Suprapubic skin (tissue), 4 donors: ENCODE measurements around the gene FAM136A. TPM values are rescaled to one million over a fixed set of nuclear protein-coding genes. Genes with fewer than 3 reads are reported as not detected.
A peak's percentile ranks its signal among the peaks of the same experiment; 100 is the strongest.
"Not testable (repeated sequence)": the region's sequence is repeated elsewhere in the genome, so short reads cannot be mapped to it uniquely, and the experiment has no call there.

Experiments
- DNase-seq, 2 donors: peaks; one replicate each; pipeline ENCODE4 v3.0.0-alpha.2; 2019; ENCODE audit warnings: low spot score in 2 of 2
- H3K27ac ChIP-seq: fragments of 200-600 bp; sonication (generic); one replicate; pipeline ENCODE4 v1.5.1; 2019
- H3K27me3 ChIP-seq: fragments of 200-600 bp; sonication (generic); one replicate; pipeline ENCODE4 v1.5.1; 2019
- H3K36me3 ChIP-seq: fragments of 200-600 bp; sonication (generic); one replicate; pipeline ENCODE4 v1.5.1; 2019
- H3K4me1 ChIP-seq: fragments of 200-600 bp; sonication (generic); one replicate; pipeline ENCODE4 v1.5.1; 2019
- H3K4me3 ChIP-seq: fragments of 200-600 bp; sonication (generic); one replicate; pipeline ENCODE4 v1.5.1; 2019; ENCODE audit warnings: mild to moderate bottlenecking
- H3K9me3 ChIP-seq: fragments of 200-600 bp; sonication (generic); one replicate; pipeline ENCODE4 v1.5.1; 2019
- EP300 ChIP-seq: sonication (generic); formaldehyde crosslinking; IDR thresholded peaks from one replicate; pipeline ENCODE4 v1.6.1; 2017; ENCODE audit warnings: antibody characterized with exemption
- POLR2A ChIP-seq, 2 donors: fragments of 450-650 bp; IDR thresholded peaks; one replicate each; pipeline ENCODE4 v1.6.1; 2017; ENCODE audit warnings: antibody characterized with exemption in 2 of 2, mild to moderate bottlenecking in 2 of 2, moderate library complexity in 2 of 2
- POLR2AphosphoS5 ChIP-seq, 3 donors: sonication (generic); formaldehyde crosslinking; IDR thresholded peaks; one replicate each; pipeline ENCODE4 v1.6.1; 2017; ENCODE audit warnings: antibody characterized with exemption in 3 of 3
- WGBS: methylation state at CpG from one replicate; pipeline ENCODE4 v1.1.5; 2018; 5-methylcytosine and 5-hydroxymethylcytosine counted together
- total RNA-seq, 4 donors: library from RNA; depleted of rRNA; stranded (reverse); fragments of >200 nt; gene quantifications; one replicate each; pipeline ENCODE4 v1.1.0, GENCODE V29; 2016
- TF ChIP-seq, protein P1 (sequence below), 2 donors: fragments of 200-600 bp in 1 of 2; fragments of 450-650 bp in 1 of 2; sonication (generic) in 1 of 2; IDR thresholded peaks; one replicate each; pipeline ENCODE4 v1.5.1; 2016 to 2019; ENCODE audit warnings: antibody characterized with exemption in 2 of 2, mild to moderate bottlenecking in 1 of 2, moderate library complexity in 1 of 2

The FAM136A gene
- total RNA-seq, 4 donors from 2014 or later, result 20.8 to 30.9 (median 26.4) TPM

GRCh38 chr2:70312560-70312959 lies 10.7 kb upstream of the FAM136A start:
- DNase-seq, result no peak
- no peaks in the 10 kb centered on the region for H3K9me3 ChIP-seq
- no peaks in the 10 kb centered on the region for H3K4me1 ChIP-seq
- 81% methylated on average over 1 of the region's 1 CpG for WGBS
- H3K27ac ChIP-seq, result no peak overlapping the region
- no peak overlapping the region for H3K4me3 ChIP-seq
- peaks cover 6% of the 10 kb centered on the region for H3K27me3 ChIP-seq
- H3K36me3 ChIP-seq, result no peaks in the 10 kb centered on the region
- TF ChIP-seq POLR2A (IDR thresholded peaks at IDR 0.05) (no peak), POLR2AphosphoS5 (IDR thresholded peaks at IDR 0.05) (no peak), EP300 (no peak)
- TF ChIP-seq, protein P1, sequence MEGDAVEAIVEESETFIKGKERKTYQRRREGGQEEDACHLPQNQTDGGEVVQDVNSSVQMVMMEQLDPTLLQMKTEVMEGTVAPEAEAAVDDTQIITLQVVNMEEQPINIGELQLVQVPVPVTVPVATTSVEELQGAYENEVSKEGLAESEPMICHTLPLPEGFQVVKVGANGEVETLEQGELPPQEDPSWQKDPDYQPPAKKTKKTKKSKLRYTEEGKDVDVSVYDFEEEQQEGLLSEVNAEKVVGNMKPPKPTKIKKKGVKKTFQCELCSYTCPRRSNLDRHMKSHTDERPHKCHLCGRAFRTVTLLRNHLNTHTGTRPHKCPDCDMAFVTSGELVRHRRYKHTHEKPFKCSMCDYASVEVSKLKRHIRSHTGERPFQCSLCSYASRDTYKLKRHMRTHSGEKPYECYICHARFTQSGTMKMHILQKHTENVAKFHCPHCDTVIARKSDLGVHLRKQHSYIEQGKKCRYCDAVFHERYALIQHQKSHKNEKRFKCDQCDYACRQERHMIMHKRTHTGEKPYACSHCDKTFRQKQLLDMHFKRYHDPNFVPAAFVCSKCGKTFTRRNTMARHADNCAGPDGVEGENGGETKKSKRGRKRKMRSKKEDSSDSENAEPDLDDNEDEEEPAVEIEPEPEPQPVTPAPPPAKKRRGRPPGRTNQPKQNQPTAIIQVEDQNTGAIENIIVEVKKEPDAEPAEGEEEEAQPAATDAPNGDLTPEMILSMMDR (IDR thresholded peaks at IDR 0.05), result no peak

- DNase-seq, result peak in 1 of 2 donors; percentile 60
- Histone ChIP-seq H3K9me3 (no peaks in the 10 kb centered on the region), H3K27me3 (peaks cover 6% of the 10 kb centered on the region), H3K4me1 (no peaks in the 10 kb centered on the region), H3K4me3 (no peak overlapping the region), H3K36me3 (no peaks in the 10 kb centered on the region), H3K27ac (no peak overlapping the region)
- 92% methylated on average over 3 of the region's 3 CpGs for WGBS
- no peak for TF ChIP-seq POLR2A (IDR thresholded peaks at IDR 0.05)
- TF ChIP-seq, protein P1 (IDR thresholded peaks at IDR 0.05), result no peak
- no peak for TF ChIP-seq POLR2AphosphoS5 (IDR thresholded peaks at IDR 0.05)
- no peak for TF ChIP-seq EP300
These were observed 9.0 kb upstream of the FAM136A start for GRCh38 chr2:70310899-70311298.

DNA sequence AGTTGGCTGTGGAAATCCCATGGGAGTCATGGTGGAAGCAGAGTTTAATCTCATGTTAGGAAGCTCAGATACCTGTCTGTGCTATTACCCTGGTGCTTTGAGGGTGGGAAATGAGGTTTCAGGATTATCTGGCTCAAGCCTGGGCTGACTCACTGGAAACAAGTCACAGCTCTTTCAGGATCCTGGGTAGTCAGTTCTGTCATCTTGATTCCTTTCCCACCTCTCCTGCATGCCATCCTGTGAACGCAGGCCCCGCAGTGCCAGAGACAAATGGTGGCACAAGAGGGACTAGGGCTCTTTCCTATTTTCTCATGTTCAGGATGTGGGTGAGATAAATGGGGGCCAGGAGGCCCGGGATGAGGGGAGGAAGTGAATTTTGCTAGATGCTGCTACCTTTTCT lies 3.7 kb upstream of the FAM136A start:
- TF ChIP-seq, protein P1 (IDR thresholded peaks at IDR 0.05), result no peak
- no peak for TF ChIP-seq EP300
- TF ChIP-seq POLR2A (IDR thresholded peaks at IDR 0.05), result no peak
- no peak for TF ChIP-seq POLR2AphosphoS5 (IDR thresholded peaks at IDR 0.05)
- DNase-seq, result peak in 1 of 2 donors; percentile 11
- Histone ChIP-seq H3K4me3 (no peak overlapping the region), H3K27me3 (no peaks in the 10 kb centered on the region), H3K9me3 (no peaks in the 10 kb centered on the region), H3K4me1 (peaks cover 12% of the 10 kb centered on the region), H3K27ac (no peak overlapping the region), H3K36me3 (peaks cover under 1% of the 10 kb centered on the region)
- 83% methylated on average over 3 of the region's 3 CpGs for WGBS

DNA sequence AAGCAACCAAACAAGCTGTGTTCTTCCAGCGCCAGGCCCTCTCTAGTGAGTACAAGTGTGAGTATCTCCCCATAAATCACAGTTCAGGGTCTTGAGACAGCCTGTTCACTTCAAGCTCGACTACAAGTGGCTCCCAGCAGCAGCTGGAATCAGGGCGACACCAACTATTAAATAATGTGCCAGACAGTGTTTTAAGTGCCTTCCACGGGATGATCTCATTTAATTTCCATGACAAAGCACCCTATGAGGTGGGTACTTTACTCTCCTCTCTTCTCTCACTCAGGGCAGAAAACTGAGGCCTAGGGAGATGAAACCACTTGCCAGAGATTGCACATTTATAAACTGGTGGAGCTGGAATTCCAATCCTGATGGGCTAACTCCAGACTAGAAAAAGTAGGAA lies 2.6 kb upstream of the FAM136A start:
- Histone ChIP-seq H3K4me3 (no peak overlapping the region), H3K36me3 (peaks cover 5% of the 10 kb centered on the region), H3K27me3 (no peaks in the 10 kb centered on the region), H3K27ac (no peak overlapping the region), H3K9me3 (no peaks in the 10 kb centered on the region), H3K4me1 (peaks cover 12% of the 10 kb centered on the region)
- TF ChIP-seq, protein P1 (IDR thresholded peaks at IDR 0.05), result no peak
- TF ChIP-seq POLR2A (IDR thresholded peaks at IDR 0.05) (no peak), EP300 (no peak), POLR2AphosphoS5 (IDR thresholded peaks at IDR 0.05) (no peak)
- DNase-seq, result no peak
- 47% methylated on average over 4 of the region's 4 CpGs for WGBS

DNA sequence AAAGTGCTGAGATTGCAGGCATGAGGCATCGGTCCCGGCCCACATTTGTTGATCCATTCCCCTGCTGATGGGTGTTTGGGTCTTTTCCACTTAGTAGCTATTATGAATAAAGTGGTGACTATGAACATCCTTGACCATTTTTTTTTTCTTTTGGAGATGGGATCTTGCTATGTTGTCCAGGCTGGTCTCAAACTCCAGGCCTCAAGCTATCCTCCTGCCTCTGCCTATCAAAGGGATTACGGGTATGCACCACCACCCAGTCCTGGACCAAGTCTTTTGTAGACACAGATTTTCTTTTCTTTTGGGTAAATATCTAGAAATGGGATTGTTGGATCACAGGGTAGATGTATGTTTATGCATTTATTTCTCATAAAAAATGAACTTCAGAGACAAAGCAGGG lies 1.3 kb upstream of the FAM136A start:
- Histone ChIP-seq H3K4me1 (peaks cover 12% of the 10 kb centered on the region), H3K27ac (no peak overlapping the region), H3K4me3 (no peak overlapping the region), H3K36me3 (peaks cover 14% of the 10 kb centered on the region), H3K27me3 (no peaks in the 10 kb centered on the region), H3K9me3 (no peaks in the 10 kb centered on the region)
- DNase-seq, result no peak
- 94% methylated on average over 3 of the region's 3 CpGs for WGBS
- TF ChIP-seq, protein P1 (IDR thresholded peaks at IDR 0.05), result no peak
- TF ChIP-seq POLR2AphosphoS5 (IDR thresholded peaks at IDR 0.05) (no peak), POLR2A (IDR thresholded peaks at IDR 0.05) (no peak), EP300 (no peak)

- Histone ChIP-seq H3K36me3 (peaks cover 20% of the 10 kb centered on the region), H3K4me3 (peak overlapping the region; percentile 69), H3K4me1 (peaks cover 12% of the 10 kb centered on the region)
- not testable (repeated sequence) for DNase-seq, H3K27me3 ChIP-seq, H3K9me3 ChIP-seq, H3K27ac ChIP-seq
- 41% methylated on average over 11 of the region's 11 CpGs for WGBS
These were observed 304 bp upstream of the FAM136A start for GRCh38 chr2:70302195-70302546.
